ENCODE measurements around the gene GPR141.

DNA sequence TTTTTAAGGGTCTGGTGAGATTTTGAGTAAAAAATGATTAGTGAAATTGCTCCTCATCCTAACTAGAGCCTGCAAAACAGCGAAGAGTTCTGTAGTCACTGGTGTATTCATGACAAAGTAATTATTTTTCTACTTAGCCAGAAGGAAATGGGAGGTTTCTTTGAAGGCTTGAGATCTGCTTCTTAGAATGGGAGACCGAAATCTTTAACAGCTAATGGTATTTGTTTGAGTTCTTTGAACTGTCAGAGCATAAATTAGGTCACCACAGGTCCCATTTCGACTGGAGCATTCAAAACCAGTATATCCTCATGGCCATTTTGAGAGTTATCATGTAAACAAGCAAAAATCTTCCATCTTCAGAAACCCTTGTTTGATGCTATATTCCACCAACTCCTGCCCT, 87.8 kb downstream of the GPR141 start:
- TF ChIP-seq, protein P1, sequence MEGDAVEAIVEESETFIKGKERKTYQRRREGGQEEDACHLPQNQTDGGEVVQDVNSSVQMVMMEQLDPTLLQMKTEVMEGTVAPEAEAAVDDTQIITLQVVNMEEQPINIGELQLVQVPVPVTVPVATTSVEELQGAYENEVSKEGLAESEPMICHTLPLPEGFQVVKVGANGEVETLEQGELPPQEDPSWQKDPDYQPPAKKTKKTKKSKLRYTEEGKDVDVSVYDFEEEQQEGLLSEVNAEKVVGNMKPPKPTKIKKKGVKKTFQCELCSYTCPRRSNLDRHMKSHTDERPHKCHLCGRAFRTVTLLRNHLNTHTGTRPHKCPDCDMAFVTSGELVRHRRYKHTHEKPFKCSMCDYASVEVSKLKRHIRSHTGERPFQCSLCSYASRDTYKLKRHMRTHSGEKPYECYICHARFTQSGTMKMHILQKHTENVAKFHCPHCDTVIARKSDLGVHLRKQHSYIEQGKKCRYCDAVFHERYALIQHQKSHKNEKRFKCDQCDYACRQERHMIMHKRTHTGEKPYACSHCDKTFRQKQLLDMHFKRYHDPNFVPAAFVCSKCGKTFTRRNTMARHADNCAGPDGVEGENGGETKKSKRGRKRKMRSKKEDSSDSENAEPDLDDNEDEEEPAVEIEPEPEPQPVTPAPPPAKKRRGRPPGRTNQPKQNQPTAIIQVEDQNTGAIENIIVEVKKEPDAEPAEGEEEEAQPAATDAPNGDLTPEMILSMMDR (IDR thresholded peaks at IDR 0.05): no peak
- TF ChIP-seq POLR2A (IDR thresholded peaks at IDR 0.05): no peak

All from adrenal gland (tissue), 5 donors.